Frontal cortex (tissue), 4 donors: ENCODE measurements around the gene LTBP1. TPM values are rescaled to one million over a fixed set of nuclear protein-coding genes. Genes with fewer than 3 reads are reported as not detected.

Experiments
- DNase-seq, 2 donors: peaks; one replicate each; pipeline ENCODE4 v3.0.0; 2012; ENCODE audit warnings: low spot score in 2 of 2
- FAIRE-seq: peaks from 2 replicates; lab custom pipeline; 2012; peaks lifted over from hg19 to GRCh38; lab: Jason Lieb, UNC
- total RNA-seq: library from RNA; depleted of rRNA; stranded (reverse); fragments of >200 nt; gene quantifications from one replicate; pipeline ENCODE4 v1.2.3, GENCODE V29; 2014
- donor health status: control.
- donor health status: control.
- donor health status: control.

LTBP1 gene
- total RNA-seq, 1 donor from 2014 or later, result 22.8 TPM

DNA sequence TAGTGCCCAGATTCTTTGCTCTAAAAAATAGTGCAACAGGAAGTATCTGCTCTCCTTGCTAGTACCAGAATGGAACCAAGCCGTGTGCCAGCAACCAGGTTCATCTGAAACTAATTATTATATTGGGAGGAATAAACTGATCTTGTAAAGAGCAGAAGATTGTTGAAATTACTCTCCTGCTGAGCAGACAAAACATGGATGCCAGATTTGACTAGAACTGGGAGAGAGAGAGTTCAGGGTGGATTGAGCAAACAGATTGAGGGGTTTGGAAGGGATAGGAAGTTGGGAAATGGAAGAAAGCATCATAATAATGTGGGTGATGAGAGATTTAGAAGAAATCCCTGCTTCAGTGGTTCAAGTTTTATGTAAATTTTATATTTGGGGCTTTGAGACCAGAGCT is 369.6 kb downstream of the LTBP1 start:
- FAIRE-seq, result no peak
- no peak for DNase-seq

DNA sequence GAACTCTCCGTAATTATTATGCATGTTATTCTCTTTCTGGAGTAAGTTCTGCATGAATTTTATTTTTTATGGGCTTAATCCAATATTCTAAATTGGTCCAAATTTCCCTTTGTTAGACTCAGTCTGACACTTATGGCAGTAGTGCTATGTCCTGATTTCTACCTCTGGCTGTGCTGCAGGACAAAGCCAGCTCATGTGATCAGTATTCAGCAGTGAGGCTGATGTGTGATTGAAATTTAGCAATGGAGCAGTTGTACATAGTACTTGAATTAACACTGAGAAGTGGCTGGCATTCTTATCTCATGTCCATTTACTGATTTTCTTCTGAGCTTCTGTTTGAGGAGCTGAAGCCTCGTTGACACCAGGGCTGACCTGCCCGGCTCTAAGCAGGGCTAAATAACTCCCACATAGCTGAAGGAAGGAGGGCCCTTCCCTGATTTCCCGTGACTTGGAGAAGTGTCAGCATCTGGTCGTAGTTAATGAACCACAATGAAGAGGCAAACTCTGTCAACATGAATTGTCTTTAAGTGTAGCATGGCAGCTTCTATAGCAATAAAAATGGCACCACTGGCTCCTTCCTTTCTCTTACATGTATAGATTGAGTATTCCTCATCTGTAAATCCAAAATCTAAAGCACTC is 370.7 kb downstream of the LTBP1 start:
- no peak for FAIRE-seq
- no peak for DNase-seq

DNA sequence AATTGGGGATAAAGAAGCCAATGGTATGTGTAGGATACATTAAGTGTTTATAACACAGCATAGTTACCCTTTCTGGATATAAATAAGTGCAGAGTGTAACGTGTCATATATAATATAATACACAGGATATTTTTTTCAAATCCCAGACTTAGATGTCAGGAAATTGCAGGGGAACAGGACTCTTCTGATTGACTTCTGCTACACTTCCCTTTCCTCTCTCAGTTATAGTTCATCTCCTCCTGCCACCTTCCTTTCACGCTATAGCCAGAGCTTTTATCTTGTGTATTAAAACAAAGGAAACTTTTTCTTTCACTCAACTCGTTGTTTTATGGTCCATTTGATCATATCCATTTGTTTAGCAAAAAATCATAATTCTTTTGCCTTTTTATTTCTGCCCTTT is 371.7 kb downstream of the LTBP1 start:
- FAIRE-seq (no peak), DNase-seq (no peak)

DNA sequence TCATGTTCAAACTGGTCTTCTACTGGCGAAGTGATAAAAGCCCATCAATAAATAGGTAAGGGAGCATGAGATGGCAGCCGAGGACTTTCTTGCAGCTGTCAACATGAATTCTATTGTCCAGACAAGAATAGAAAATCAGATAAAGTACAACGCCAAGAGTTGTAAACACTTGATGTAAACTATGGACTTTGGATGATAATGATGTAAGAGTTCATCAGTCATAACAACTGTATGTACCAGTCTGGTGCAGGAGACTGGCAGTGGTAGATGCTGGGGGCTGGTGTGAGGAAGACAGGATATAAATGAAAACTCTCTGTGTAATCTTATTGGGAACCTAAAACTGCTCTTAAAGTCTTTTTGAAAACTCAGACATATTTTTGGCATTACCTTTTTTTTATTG is 373.8 kb downstream of the LTBP1 start:
- DNase-seq (no peak), FAIRE-seq (no peak)

DNA sequence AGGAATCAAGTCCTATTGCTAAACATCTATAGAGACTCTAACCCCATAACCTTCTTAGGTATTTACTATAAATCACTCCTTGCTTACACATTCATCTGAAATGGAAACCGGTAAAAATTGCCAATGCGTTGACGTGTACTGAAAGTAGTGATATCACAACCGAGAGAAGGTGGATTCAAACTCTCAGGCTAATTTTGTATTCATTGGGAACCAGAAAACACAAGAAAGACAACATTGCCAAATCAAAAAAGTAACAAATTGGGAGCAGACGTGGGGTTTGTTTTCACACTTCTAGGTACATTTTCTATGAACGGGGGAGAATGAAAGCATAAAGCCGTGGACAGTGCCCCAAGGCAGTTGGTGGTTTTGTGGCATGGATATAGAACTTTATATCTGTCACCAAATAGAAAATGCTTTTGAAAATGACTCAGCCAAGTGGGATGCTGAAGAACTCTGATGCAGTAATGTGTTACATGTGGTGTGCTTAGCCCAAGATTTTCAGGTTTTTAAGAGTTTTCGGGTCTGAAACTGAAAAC is 374.6 kb downstream of the LTBP1 start:
- no peak for FAIRE-seq

DNA sequence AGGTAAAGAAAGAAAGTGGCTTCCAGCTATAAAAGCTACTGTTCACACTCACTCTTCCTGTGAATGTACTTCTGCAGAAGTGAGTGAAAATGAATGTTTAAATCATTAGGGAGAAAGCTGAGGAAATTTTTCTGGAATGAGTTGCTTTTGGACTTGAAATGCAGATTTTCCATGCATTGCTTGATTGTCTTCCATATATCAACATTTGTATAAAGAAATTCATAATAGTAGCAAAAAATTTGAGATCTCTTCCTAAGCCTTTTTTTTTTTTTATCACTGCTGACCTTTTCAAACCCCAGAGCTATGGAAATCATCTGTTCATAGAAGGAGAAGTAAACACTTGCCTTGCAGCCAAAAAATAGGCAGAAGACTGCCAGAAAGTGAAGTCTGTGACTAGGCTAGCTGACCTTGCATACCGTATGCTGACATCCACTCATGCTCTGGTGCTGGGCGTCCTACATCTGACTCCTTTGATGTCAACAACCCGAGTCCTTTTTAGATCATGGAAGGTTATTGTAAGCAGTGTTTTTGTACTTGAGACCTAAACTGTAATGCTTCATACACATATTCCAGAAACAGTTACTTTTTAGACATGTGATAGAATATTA is 375.2 kb downstream of the LTBP1 start:
- no peak for FAIRE-seq

More for the DNA sequence above, 374.6 kb downstream of the LTBP1 start:
- DNase-seq, result no peak

DNA sequence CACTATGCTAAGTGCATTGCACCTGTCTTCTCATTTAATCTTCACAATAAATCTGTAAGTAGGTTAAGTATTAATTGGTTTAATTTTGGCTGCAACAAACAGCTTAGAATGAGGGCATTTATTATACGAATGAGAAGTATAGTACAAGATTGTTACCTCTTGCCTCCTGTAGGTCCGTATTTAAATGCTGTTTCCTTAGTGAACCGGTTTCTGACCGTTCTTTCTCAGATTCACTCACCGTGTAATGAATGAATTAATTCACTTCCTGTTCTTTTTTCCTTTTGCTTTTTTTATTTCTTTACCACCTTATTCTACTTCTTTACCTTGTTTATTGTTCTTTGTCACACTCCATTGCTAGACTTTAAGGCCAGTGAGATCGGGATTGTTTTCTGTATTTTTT is 375.9 kb downstream of the LTBP1 start:
- FAIRE-seq, result no peak
- no peak for DNase-seq

More for the DNA sequence above, 375.2 kb downstream of the LTBP1 start:
- no peak for DNase-seq

DNA sequence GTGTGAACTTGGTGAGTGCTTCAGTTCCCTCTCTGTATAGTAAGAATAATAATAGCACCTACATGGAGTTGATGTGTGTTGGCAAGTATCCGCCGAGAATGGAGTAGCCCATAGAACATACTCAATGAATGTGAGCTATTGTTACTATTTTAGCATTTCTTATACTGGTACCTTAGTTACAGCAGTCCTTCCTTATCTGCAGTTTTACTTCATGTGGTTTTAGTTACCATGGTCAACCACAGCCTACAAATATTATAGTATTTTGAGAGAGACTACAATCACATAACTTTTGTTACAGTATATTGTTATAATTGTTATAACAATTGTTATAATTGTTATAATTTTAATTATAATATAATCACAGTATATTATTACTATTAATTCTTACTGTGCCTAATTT is 377.2 kb downstream of the LTBP1 start:
- FAIRE-seq (no peak), DNase-seq (no peak)

DNA sequence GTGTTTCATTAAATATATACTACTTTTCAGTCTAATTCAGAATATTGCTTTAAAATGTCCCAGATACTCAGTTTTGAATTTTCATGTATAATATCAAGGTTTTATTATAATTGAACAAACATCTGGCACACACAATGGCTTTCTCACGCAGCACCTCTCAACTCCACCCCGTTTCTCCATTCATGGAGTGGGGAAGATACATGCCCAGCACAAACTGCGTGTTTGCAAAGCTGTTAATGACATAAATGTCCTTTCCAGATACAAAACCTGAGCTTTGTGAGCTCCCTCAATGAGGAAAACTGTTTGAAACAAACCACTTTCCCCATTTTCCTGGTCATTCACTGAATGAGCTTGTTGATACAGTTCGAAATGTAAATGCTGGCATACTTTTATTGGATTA is 379.3 kb downstream of the LTBP1 start:
- DNase-seq (no peak), FAIRE-seq (no peak)

DNA sequence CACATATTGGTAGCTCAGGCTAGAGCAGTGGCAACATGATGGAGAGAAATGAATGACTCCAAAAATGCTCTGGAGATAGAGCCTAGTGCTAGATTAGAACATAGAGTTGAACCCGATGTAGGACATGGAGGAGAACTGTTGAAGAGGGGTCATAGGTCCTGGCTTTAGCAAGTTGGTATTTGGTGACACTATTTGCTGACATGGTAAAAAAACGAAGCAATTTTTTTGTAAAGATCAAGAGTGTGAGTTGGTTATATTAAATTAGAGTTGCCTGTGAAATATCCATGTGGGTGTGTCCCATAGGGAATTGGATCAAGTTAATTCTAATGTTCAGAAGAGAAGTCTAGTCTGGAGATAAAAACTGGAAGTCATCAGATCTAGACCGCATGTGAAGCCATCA is 386.7 kb downstream of the LTBP1 start:
- FAIRE-seq (no peak), DNase-seq (no peak)

DNA sequence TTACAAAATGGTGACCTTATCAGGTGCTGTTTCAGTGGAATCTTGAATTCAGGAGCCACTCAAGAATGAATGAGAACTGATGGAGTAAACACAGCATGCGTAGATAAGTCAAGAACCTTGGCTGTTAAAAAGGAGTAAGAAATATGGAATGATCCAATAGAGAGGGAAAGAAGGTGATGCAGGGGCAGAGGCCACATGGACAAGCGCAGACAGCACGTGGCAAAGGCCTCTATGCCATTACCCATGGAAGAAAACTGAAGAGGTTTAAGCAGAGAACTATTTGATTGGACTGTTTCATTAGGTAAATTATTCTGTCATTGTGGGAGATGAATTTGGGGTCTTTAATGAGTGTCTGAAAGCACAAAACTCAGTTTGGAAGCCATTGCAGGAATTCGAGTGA is 387.3 kb downstream of the LTBP1 start:
- no peak for DNase-seq
- no peak for FAIRE-seq

DNA sequence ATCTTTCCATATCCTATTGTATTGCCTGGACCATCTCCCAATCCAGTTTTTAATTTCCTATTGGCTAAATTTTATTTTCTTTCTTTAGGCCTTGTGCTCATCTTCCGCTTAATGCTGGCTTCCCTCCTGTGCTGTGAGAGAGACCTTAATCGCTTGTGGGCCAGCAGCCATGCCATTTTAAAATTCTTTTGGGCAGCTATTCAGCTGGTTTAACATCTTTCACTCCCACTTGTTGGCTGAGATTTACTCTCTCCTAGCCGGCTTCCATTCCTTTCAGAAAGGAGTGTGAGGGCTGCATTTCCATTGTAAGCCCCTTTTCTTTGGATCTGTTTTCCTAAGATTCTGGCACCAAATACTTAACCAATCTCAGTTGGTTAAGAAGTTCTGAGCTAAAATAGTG is 388.8 kb downstream of the LTBP1 start:
- FAIRE-seq (no peak), DNase-seq (no peak)

DNA sequence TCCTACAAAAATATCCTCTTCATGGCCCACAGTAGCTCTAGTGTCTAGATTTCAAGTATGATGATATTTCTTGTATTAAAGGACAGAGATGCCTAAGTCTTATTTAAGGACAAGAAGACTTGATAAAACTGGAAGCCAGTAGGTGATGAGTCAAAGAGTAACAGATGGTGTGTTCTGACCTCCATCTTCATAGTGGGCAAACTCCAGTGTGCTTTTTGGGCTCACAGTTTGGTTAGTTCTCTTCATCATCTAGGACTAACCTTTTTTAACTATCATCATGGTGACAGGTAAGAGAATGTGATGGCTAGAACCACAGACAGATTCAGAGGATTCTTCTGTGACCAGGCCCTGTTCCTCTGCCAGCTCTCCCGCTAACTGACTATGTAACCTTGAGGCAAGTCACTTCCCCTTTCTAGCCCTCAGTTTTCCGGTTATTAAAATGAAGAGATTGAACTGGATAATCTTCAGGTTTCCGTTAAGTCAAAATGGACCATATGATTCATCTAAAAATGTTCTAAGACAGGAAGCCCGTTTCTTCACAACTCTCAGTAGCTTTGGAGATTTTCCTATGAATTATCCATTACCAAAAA is 389.4 kb downstream of the LTBP1 start:
- FAIRE-seq (no peak), DNase-seq (no peak)

DNA sequence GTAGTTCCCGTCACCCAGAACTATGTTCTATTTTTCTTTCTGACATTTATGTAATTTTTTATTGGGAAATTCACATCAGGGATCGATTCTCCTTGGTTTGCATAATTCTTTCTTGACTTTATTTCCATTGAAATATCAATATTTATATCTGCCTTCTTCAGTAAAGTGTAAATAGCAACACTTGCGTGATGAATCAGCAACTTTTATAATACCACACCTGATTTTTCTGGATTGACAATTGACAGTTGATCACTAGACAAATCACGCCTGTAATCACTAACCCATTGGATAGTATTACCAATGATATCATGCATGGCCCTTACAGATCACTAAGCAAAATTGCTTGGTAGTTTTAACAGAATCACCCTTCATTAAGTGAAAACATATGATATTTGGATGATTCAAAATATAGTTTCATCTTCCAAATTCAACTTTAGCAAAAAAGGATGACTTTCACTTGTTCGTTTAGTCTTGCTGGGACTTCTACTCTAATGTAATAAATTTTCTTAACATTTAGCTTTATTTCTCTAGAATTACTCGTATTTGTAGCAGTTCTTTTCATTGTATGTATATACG is 390.7 kb downstream of the LTBP1 start:
- FAIRE-seq, result no peak
- DNase-seq, result no peak

DNA sequence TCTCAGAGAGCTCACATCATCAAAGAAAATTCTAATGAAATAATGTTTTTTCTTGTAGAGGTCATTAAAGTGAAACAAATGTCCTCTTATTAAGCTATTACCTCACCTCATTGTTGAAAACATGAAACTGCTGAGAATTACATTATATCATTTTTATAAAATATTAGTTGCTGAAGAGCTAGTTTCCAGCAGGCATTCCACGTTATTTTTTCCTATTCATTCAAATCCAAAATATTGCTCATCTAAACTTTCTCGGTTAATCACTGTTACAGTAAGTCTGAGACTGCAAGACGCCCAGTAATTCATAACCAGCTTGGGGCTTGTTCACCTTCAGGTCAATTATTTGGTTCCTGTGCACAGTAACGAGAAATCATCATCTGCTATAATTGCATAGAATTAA is 391.2 kb downstream of the LTBP1 start:
- FAIRE-seq (no peak), DNase-seq (no peak)

DNA sequence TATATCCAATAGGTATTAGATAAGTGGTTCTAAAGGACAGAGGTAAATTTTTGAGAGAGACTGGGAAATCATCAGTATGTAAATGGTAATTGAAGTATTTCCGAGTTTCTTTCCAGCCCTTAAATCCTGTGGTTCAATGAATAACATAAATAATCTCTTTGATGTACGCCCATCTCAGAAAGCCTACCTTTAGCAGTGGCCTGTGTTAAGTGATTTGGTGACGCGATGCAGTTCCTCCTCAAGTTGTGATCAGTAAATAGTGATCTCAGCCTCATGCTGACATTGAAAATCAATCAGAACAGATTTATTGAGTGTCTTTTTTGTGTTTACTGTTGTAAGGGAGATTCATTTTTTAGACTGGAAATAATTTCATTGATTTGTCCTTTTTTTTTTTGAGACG is 392.5 kb downstream of the LTBP1 start:
- DNase-seq (no peak), FAIRE-seq (no peak)

DNA sequence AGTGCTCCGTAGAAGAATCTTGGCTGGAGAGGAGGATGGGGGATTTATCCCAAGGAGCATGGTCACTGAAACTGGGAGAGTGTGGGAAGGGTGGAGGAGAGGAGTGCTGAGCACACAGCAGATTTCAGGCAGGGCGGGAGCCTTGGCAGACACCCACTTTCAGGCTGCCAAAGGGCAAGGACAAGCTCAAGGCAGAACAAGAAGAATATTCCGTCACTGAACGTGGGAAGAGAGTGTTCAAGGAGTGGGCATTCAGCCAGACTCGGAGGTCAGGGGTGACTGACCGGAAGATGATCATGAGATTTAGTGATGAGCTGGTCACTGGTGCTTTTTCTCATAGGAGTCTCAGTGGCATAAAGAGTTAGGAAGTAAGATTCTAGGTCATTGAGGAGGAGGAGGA is 393.5 kb downstream of the LTBP1 start:
- FAIRE-seq (no peak), DNase-seq (peak; percentile 1 to 15)

DNA sequence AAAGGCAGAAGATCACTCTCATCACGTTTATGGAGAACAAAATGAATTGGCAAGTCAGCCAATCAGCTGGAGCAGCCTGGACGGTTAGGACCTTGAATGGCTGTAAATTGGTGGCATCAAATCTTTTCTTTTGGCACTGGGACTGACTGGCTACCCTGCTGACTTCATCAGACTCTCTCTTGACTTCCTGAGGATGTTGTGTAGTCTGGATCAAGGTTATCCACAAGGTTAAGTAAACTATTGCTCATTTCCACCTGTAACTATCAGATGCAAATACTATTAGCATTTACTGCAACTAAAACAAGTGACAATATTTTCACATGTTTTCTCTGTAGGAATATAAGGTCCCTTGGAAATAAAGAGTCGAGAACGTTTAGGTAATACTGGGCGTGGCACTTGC is 395.4 kb downstream of the LTBP1 start:
- FAIRE-seq (no peak), DNase-seq (no peak)

DNA sequence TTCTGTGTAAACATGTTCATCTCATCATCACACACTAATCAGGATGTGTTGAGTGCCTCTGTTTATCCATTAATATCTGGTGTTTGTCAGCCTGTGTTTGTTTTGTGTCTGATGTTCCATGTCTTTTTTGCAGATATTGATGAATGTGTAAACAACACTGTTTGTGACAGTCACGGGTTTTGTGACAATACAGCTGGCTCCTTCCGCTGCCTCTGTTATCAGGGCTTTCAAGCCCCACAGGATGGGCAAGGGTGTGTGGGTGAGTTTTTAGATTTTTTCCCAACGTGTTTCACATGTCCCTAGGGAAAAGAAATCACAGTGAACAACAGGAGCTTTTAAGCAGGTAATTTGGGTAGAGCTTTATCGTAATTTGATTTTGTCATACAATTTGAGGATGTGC is 396.0 kb downstream of the LTBP1 start:
- DNase-seq (no peak), FAIRE-seq (no peak)

DNA sequence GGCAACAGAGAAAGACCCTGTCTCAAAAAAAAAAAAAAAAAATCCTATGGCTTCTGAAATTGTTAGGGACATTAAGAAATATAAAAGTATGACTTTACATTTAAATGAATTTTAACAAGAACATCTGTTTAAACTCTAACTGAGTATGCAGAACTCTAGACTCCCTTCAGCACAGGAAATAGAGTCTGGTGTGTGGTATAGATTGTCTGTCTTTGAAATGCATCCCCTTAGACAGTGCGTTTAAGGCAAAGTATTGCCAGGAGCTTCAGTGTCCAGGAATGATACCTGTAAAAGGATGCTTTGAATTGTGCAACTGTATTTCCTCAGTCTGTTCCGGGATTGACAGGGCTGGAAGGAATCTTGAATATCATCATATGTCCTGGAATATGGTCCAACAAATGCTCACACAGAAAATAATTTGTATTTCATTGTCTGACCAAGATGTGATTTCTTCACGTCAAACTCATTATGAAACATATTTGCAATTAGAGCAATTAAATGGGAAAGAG is 396.7 kb downstream of the LTBP1 start:
- DNase-seq (no peak), FAIRE-seq (no peak)

DNA sequence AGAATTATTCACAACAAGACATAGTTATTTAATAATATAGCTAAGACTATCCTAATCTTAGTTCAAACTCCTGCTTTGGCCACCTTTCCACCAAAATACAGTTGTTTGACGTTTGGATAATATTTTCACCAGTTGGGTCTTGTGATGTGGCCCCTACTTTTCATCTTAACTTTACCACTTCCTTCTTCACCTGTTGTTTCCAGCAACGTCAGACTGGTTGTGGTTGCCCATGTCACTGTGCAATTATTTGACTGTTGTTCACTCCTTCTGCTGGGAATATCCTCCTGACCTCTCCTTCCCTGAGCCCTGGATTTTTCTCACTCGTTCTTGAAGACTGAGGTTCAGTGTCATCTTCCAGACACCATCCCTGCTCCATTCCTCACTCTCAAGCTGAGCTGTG is 397.5 kb downstream of the LTBP1 start:
- DNase-seq (no peak), FAIRE-seq (no peak)
